Measurements from ENCODE around the gene EFNB3.

Gene EFNB3

GRCh38 chr17:7697828-7698588 is 7.0 kb upstream of the EFNB3 start:
- DNase-seq (ENCODE audit: extremely low read depth in 1 of 2, low read depth in 1 of 2), result no peak

DNA sequence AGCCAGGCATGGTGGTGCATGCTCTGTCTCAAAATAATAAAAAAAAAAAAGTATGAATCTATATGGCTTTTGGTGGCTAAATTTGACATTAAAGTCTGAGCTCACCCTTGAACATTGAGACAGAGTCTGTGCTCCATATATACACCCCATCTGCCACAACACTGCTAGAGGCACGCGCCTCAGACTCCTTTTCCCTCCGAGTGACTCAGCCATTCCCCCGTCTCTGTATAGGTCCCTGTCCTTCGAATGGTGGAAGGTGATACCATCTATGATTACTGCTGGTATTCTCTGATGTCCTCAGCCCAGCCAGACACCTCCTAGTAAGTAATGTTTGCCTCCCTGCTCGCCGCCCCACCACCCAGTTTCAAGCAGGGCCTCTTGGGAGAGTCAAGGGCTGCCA is 4.5 kb upstream of the EFNB3 start:
- DNase-seq (ENCODE audit: extremely low read depth in 1 of 2, low read depth in 1 of 2), result no peak

GRCh38 chr17:7701681-7702080 is 3.3 kb upstream of the EFNB3 start:
- no peak for DNase-seq (ENCODE audit: extremely low read depth in 1 of 2, low read depth in 1 of 2)

GRCh38 chr17:7702776-7703175 is 2.2 kb upstream of the EFNB3 start:
- DNase-seq (ENCODE audit: extremely low read depth in 1 of 2, low read depth in 1 of 2), result no peak

DNA sequence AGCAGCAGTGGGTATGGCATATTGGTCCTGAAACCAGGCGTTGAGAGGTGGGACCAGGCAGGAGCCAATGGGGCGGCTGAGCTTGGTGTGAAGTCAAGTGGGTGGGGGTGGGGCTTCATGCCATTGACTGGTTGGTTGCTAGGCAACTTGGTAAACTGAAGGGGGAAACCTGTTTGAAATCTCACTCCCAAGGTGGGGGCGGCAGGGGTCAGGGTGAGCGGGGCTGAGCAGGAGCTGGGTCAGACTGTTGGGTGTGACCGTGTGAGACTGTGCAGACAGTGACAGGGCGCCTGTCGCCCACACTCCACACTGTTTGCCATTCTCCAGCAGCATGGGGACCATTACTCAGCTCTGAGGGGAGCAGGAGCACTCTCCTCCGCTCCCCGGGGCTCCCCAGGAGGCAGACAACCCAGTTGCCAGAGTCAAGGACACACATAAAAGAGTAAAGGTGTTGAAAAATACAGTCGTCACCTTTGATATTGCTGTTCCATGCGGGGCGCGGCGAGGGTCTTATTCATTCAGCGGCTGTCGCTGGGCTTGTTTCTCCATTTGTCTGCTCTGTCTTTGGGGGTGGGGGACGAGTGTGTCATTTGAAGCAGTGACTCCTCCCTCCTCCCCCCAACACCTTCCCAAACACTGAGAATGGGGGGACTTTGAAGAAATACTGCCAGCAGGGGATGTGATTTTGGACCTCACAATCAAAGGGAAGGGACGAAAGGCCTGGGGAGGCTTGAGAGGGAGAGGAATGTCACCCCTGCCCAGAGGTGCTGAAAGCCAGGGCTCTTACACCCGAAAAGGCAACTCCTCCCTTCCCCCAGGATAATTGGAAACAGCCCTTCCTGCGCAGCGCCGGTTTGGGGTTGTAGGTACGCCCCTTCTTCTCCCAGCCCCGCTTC is 1.2 kb upstream of the EFNB3 start:
- no peak for DNase-seq (ENCODE audit: extremely low read depth in 1 of 2, low read depth in 1 of 2)

- DNase-seq (ENCODE audit: extremely low read depth in 1 of 2, low read depth in 1 of 2), result no peak
These were observed 560 bp downstream of the EFNB3 start for GRCh38 chr17:7705269-7706255.

- no peak for DNase-seq (ENCODE audit: extremely low read depth in 1 of 2, low read depth in 1 of 2)
These were observed 1.8 kb downstream of the EFNB3 start for GRCh38 chr17:7706631-7707354.

- no peak for DNase-seq (ENCODE audit: extremely low read depth in 1 of 2, low read depth in 1 of 2)
These were observed 2.4 kb downstream of the EFNB3 start for GRCh38 chr17:7707446-7707845.

- no peak for DNase-seq (ENCODE audit: extremely low read depth in 1 of 2, low read depth in 1 of 2)
These were observed 3.1 kb downstream of the EFNB3 start for GRCh38 chr17:7707858-7708750.

- DNase-seq (ENCODE audit: extremely low read depth in 1 of 2, low read depth in 1 of 2), result no peak
These were observed 4.0 kb downstream of the EFNB3 start for GRCh38 chr17:7709031-7709430.

DNA sequence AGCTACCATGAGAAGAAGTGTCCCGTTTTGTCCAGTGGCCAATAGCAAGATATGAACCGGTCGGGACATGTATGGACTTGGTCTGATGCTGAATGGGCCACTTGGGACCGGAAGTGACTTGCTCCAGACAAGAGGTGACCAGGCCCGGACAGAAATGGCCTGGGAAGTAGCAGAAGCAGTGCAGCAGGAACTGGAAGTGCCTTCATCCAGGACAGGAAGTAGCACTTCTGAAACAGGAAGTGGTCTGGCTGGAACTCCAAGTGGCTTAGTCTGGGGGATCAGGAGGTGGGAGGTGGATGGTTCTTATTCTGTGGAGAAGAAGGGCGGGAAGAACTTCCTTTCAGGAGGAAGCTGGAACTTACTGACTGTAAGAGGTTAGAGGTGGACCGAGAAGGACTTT is 5.3 kb downstream of the EFNB3 start:
- DNase-seq (ENCODE audit: extremely low read depth in 1 of 2, low read depth in 1 of 2), result no peak

- DNase-seq (ENCODE audit: extremely low read depth in 1 of 2, low read depth in 1 of 2), result no peak
These were observed 6.2 kb downstream of the EFNB3 start for GRCh38 chr17:7711051-7711755.

DNA sequence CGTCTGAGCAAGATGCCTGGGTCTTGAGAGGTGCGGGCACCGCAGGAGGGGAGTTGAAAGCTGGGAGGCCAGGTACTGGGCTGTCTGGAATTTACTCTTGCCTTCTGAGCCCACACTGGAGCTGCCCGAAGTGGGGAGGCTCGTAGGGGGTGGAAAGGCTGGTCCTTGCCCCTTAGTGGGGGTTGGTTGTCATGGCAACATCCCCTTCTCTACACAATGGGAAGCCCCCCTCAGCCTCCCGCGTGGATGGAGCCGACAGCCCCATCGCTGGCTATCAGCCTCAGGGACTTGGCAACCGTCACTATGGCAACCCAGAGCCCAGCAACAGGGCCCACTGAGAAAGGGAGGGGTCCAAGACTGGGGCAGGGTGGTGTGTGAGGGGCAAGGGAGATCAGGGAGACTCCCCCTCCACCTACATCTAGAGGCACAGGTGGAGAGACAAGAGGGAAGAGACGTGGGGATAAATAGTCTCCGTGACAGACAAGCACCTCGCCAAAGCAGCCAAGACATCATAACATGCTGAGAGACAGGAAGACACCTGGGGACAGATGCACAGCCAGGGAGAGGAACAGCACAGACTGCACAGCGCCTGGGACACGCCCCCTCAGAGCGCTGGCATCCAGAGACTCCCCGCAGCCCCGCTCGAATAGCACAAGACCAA is 7.2 kb downstream of the EFNB3 start:
- DNase-seq (ENCODE audit: extremely low read depth in 1 of 2, low read depth in 1 of 2), result no peak

DNA sequence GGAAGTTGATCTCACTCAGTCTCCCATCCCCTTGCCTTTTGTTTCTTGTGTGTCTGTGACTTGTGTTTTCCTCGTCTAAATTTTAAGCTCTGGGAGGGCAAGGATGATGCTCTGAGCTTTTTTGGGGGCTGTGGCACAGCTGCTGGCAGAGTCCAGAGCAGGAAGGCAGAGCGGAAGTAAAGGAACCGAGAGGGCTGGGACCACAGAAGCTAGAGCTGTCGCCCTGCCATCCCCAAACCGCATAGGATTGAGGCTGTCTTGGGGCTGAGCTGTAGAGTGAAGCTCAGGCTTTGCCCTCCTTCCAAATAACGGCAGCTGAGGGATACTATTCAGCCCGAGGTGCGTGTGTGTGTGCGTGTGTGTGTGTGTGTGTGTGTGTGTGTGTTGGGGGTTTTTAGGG is 8.8 kb downstream of the EFNB3 start:
- no peak for DNase-seq (ENCODE audit: extremely low read depth in 1 of 2, low read depth in 1 of 2)

DNA sequence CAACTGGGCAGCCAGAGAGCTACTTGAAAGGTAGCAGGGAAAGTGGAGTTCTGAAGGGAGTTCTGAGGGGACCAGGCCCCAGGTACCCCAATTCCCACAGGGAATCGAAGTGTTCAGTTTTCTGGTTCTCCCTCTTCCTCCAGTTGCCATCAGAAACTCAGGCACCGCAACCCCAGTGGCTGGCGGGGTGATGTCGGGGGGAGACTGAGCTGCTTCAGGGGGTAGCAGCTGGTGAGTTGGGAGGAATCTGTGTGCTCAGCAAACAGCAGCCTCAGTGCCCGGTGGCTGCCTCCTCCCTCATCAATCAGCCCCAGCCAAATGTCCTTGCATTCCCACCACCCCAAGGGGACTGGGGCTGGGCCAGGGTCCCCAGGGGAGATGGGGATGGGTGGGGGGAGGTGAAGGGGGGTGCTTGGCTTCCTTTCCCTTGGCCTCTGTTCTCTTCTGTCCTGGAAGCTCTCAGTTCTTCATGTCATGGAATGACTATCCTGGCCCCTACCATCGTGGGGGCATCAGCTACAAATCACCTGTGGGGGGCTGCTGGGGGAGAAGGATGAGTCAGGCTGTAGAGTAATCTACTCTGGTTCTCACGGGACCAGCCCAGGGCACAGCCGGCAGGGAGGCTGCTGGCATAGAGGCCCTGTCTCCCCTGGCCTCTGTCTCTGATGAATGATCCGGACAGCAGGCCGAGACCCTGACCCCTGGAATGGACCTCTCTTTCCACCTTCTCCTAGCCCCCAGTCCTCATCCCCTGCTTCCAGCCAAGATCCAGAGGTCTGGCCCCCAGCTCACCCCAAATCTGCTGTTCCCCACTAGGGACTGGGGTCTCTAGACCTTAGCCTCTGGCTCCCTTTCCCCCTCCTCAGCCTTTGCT is 10.0 kb downstream of the EFNB3 start:
- DNase-seq (ENCODE audit: extremely low read depth in 1 of 2, low read depth in 1 of 2), result no peak

- DNase-seq (ENCODE audit: extremely low read depth in 1 of 2, low read depth in 1 of 2), result no peak
These were observed 11.2 kb downstream of the EFNB3 start for GRCh38 chr17:7715936-7716886.
